ENCODE results near the gene PAK5.

Gene PAK5

DNA sequence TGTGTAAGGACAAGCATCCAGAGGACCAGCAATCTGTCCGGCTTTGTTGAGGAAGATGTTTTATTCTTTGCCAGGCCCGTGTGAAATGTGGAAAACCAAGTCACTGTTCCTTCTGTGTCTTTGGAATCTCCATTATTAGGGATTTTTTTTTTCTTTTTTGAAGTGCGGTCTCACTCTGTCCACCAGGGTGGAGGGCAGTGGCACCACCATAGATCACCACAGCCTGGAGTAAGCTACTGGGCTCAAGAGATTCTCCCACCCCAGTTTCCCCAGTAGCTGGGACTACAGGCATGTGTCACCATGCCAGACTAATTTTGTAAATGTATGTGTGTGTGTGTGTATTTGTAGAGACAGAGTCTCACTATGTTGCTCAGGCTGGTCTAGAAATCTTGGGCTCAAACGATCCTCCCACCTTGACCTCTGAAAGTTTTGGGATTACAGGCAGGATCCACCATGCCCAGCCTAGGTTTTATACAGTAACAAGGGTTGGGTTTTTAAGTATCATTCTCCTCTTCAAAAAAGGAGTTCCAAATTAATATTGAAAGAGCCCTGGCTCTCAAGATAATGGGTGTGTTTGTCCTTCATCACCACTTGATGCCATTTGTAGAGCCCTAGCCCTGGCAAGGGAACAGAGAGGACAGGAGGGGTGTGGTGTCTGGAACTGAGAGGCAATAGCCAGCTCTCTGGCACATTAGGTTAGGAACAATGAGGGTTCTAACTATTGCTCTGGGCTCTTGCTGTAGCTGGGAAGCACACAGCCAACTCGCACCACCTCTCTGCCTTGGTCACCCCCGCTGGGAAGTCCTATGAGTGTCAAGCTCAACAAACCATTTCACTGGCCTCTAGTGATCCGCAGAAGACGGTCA is 321.3 kb downstream of the PAK5 start:
- DNase-seq (ENCODE audit: low spot score), result no peak

GRCh38 chr20:9516234-9516871 is 322.5 kb downstream of the PAK5 start:
- peak; percentile 57 for DNase-seq (ENCODE audit: low spot score)

DNA sequence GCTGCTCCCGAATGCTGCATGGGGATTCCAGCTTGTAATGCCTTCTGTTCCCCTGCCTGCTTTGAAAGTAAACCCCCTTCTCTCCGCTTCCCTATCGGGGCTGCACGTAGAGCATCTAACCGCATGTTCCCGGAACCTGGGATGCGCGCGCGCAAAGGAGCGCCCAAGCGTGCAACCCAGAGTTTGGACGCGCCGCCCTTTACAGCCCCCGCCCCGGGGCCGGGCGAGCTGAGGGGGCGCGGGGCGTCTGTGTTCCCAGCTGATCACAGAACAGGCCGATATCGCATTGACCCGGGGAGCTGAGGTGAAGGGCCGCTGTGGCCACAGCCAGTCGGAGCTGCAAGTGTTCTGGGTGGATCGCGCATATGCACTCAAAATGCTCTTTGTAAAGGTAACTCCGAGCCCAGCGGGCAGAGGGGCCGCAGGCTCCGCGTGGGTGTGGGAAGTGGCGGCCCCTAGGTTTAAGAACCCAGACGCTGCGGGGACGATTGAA is 323.1 kb downstream of the PAK5 start:
- peak; percentile 69 for DNase-seq (ENCODE audit: low spot score)

DNA sequence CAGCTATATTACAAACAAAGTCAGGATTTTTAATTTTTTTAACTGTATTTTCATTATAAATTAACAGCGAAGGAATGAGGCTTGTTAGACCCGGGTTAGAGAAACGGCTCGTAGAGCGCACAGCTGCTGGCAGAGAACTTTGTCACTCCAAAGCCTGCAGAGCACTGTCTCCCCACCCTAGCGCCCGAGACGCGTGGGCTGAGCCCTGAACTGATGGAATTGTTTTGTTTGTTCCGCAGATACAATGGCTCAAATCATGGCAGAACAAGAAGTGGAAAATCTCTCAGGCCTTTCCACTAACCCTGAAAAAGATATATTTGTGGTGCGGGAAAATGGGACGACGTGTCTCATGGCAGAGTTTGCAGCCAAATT is 323.7 kb downstream of the PAK5 start:
- DNase-seq (ENCODE audit: low spot score), result no peak

GRCh38 chr20:9514461-9515213 is 324.2 kb downstream of the PAK5 start, which contains the start of gene LAMP5:
TSS of gene LAMP5 (plus strand) at chr20:9514590. CDS start at chr20:9514853, 263 bp downstream.
- DNase-seq (ENCODE audit: low spot score), result peak; percentile 88

DNA sequence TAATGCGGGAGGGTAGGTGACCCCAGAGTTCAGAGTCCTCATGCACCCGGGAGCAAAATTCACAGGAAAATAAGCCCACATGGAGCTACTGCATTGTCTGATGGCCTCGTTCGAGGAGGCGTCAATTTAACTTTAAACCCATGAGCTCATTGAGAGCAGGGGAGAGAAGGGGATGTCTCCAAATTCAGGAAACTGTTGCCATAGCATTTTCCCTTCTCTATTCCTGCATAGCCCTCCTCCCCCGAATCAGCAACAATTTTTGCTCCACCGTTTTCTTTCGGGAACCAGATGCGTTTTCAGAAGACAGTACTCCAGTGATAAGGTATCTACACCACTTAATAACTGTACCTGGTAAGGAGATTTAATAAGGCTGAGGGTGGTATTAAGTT is 324.8 kb downstream of the PAK5 start:
- DNase-seq (ENCODE audit: low spot score), result no peak

DNA sequence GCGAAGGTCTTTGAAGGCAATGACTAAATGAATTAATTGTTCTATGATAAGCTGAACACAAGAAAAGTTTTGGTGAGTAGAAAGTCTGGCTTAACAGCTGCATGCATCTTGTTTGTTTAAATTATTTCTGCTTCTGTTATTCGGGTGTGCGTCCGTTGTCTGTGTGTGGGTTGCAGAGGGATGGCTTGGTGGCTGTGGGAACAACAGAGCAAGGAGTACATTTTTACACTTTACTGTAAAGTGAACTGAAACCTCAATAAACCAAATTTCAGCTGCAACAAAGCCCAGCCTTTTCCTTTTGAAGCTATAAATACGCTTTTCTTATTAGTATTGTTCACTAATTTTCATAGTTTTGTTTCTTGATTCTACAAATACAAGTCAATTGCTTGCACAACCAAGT is 328.0 kb downstream of the PAK5 start:
- DNase-seq (ENCODE audit: low spot score), result no peak

DNA sequence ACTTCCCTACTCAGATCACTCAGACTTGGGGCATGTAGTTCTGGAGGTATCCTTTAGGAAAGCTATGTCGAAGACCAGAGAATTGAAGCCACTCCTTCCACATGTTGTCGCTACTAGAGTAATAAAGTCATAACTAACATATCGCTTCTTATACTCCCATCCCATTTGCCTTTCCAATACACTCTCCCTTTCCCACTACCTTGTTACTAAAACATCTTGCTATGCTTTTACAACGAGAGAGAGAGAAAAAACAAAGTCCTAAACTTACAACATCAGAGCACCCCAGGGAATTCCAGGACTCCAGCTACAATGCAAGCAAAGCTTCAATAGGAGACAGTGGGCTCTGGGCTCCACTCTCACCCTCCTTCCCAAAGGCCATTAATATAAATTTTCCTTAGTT is 329.6 kb downstream of the PAK5 start:
- no peak for DNase-seq (ENCODE audit: low spot score)

DNA sequence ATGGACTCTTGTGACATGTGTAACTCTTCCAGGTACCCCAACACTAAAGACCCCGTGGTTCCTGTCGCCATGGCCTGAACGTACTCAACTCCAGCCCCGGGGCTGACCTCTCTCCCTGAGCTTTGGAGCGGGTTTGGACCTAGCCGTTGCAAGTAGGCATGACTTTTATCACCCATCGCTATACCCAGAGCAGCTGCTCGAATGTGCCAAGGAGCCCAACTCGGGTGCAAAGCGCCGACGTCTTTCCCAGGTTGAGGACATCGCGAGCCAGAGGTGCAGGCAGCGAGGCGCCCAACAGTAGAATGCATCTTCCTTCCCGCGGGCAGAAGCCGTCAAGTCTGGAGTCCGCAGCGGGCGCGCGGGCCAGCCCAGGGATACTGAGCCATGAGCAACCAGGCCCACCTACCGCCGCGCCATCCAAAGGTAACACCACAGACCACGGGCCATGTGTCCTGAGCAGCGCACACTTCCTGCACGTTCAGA is 330.1 kb downstream of the PAK5 start:
- no peak for DNase-seq (ENCODE audit: low spot score)

GRCh38 chr20:9508240-9508661 is 330.6 kb downstream of the PAK5 start:
- no peak for DNase-seq (ENCODE audit: low spot score)

DNA sequence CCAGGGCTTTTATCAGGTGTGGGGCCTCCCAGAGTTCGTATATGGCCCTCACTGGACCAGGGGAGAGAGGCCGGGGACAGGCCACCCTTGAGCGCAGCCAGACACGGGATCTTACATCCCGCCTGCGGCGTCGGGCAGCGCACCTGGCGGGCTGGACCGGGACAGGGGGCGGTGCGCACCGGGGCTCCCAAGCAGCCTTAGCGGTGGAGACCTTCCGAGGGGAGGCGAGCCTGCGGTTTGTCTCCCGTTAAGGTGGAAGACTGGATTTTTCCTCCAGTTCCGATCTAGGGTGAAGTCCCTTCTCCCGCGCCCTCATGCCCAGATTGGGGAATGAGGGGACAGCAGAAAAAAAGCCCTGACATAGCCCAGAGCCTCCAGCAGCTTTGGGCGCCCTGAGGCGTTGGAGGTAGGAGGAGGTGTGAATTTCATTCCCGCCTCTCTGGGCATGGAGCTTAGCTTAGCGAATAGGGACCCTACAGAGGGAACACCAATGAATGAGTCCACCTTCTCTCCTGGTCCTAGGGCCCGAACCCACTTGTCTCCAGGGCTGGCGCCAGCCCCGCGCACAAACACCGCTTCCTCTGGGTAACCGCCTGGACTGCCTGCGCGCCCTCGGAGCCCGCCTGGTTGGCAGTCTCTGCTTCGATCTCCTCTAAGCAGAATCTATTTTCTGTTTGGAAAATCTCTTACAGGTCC is 331.2 kb downstream of the PAK5 start:
- DNase-seq (ENCODE audit: low spot score), result no peak

- peak; percentile 57 for DNase-seq (ENCODE audit: low spot score)
Observed at GRCh38 chr20:9506964-9507369, 331.9 kb downstream of the PAK5 start.

- DNase-seq (ENCODE audit: low spot score), result no peak
Observed at GRCh38 chr20:9506280-9506821, 332.5 kb downstream of the PAK5 start.

DNA sequence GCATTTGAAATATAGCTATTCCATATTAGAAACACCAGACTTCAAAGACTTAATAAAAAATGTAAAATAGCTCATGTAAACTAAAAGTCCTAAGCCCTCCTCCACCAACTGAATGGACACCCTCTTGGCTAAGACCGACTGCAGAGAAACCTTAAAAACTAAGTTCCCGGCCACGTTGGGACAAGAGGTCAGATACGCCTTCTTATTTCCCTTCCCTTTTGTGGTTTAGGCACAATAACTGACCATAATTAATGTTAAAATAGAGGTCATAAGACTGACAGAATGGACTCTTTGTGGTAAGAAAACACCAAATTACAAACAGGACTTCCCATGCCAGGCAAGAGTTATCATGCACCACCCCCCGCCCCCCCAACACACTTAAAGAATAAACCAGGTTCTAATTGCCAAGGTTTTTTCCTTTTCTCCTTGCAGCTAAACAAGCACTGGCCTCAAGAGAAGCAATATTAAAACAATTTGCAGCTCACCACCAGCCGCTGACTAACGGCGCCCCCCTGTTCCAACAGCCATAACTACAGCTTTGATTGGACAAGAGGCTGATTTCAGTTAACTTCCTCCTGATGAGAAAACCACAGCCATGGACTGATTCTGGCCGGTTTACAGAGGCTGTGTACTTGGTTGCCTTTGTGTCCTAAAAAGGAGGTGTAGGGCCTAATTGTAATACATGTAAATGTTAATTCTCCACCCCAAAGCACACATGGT is 335.2 kb downstream of the PAK5 start:
- no peak for DNase-seq (ENCODE audit: low spot score)

- DNase-seq (ENCODE audit: low spot score), result no peak
Observed at GRCh38 chr20:9501473-9501872, 337.4 kb downstream of the PAK5 start.

DNA sequence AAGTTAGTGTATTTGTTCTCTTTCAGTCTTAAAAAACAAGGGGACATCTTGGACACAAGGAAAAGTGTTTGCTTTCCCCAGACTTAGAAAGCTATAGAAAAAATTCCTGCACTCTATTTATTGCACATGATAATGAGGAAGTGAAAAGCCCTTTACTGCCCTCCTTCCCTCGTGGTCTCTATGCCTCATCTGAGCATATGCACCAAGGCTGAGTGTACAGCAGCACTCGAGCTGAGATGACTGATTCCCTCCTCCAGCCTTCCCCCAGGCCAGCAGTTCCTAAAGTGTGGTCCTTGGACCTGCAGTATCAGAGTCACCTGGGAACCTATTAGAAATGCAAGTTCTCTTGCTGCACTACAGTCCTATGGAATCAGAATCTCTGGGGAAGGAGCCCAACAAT is 338.8 kb downstream of the PAK5 start:
- no peak for DNase-seq (ENCODE audit: low spot score)

GRCh38 chr20:9499126-9499899 is 339.6 kb downstream of the PAK5 start:
- no peak for DNase-seq (ENCODE audit: low spot score)

DNA sequence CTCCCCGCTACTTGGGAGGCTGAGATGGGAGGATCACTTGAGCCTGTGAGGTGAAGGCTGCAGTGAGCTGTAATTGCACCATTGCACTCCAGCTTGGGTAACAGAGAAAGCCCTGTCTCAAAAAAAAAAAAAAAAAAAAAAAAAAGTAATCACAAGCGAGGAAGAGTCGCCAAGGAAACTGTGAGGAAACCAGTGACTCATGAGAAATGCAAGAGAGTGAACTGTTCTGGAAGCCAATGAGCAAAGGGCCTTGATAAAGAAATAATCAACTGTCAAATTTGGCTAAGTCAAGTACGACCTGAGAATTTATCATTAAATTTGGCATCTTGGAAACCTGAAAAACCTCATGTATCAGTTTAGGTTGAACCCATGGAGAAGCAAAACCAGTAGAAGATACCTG is 340.6 kb downstream of the PAK5 start:
- no peak for DNase-seq (ENCODE audit: low spot score)

- no peak for DNase-seq (ENCODE audit: low spot score)
Observed at GRCh38 chr20:9496155-9496554, 342.7 kb downstream of the PAK5 start.

GRCh38 chr20:9495701-9496100 is 343.2 kb downstream of the PAK5 start:
- DNase-seq (ENCODE audit: low spot score), result no peak

All from ecto neural progenitor cell (in vitro differentiated cells).